GM21576 (cell line): ENCODE data around the gene RAPGEF3.

Source experiments
- ATAC-seq: cut with Tn5 transposase; IDR thresholded peaks from one replicate; pipeline ENCODE4 v1.9.1; 2021; ENCODE audit warnings: mild to moderate bottlenecking, moderate library complexity; ENCODE audit not compliant: unreplicated experiment

The RAPGEF3 gene

GRCh38 chr12:47762850-47763465 is 4.3 kb upstream of the RAPGEF3 start:
- ATAC-seq, result no peak

GRCh38 chr12:47758584-47758833 is 171 bp downstream of the RAPGEF3 start:
- ATAC-seq, result no peak

GRCh38 chr12:47757840-47758583 is 668 bp downstream of the RAPGEF3 start:
- no peak for ATAC-seq

- no peak for ATAC-seq
Observed at GRCh38 chr12:47757364-47757839, 1.3 kb downstream of the RAPGEF3 start.

GRCh38 chr12:47755655-47756562 is 2.8 kb downstream of the RAPGEF3 start:
- peak; percentile 70 for ATAC-seq

- ATAC-seq, result peak; percentile 10
Observed at GRCh38 chr12:47754881-47755280, 3.8 kb downstream of the RAPGEF3 start.

- ATAC-seq, result no peak
Observed at GRCh38 chr12:47754126-47754525, 4.6 kb downstream of the RAPGEF3 start.

- ATAC-seq, result no peak
Observed at GRCh38 chr12:47753021-47754001, 5.4 kb downstream of the RAPGEF3 start.

GRCh38 chr12:47752552-47752951 is 6.1 kb downstream of the RAPGEF3 start:
- ATAC-seq, result no peak

- no peak for ATAC-seq
Observed at GRCh38 chr12:47752121-47752520, 6.6 kb downstream of the RAPGEF3 start.

GRCh38 chr12:47751561-47751960 is 7.1 kb downstream of the RAPGEF3 start:
- ATAC-seq, result no peak

- ATAC-seq, result no peak
Observed at GRCh38 chr12:47750916-47751470, 7.7 kb downstream of the RAPGEF3 start.

GRCh38 chr12:47750229-47750798 is 8.4 kb downstream of the RAPGEF3 start:
- ATAC-seq, result no peak

- ATAC-seq, result no peak
Observed at GRCh38 chr12:47748899-47749298, 9.8 kb downstream of the RAPGEF3 start.

GRCh38 chr12:47748507-47748828 is 10.2 kb downstream of the RAPGEF3 start:
- no peak for ATAC-seq

GRCh38 chr12:47747596-47748506 is 10.8 kb downstream of the RAPGEF3 start:
- no peak for ATAC-seq

GRCh38 chr12:47747126-47747525 is 11.6 kb downstream of the RAPGEF3 start:
- ATAC-seq, result peak; percentile 42

- ATAC-seq, result no peak
Observed at GRCh38 chr12:47746523-47746922, 12.2 kb downstream of the RAPGEF3 start.

GRCh38 chr12:47746073-47746472 is 12.6 kb downstream of the RAPGEF3 start:
- ATAC-seq, result no peak
